GM18505 (cell line): ENCODE measurements around the gene CTIF.

ENCODE experiments used
- ATAC-seq: cut with Tn5 transposase; IDR thresholded peaks from one replicate; pipeline ENCODE4 v1.9.1; 2021; ENCODE audit not compliant: unreplicated experiment
- POLR2A ChIP-seq: IDR thresholded peaks from 4 replicates; pipeline ENCODE4 v1.6.1; 2011; ENCODE audit warnings: borderline replicate concordance; ENCODE audit not compliant: insufficient read depth, insufficient read length; ENCODE audit errors: extremely low read depth

Gene CTIF

GRCh38 chr18:48837676-48838075 is 298.8 kb downstream of the CTIF start:
- no peak for TF ChIP-seq POLR2A
- ATAC-seq = no peak

GRCh38 chr18:48838166-48838775 is 299.4 kb downstream of the CTIF start:
- no peak for TF ChIP-seq POLR2A
- ATAC-seq = no peak

GRCh38 chr18:48838921-48839818 is 300.3 kb downstream of the CTIF start:
- TF ChIP-seq POLR2A = no peak
- no peak for ATAC-seq

GRCh38 chr18:48839819-48840490 is 301.1 kb downstream of the CTIF start:
- no peak for ATAC-seq
- no peak for TF ChIP-seq POLR2A

- no peak for ATAC-seq
- TF ChIP-seq POLR2A = no peak
These were observed 301.7 kb downstream of the CTIF start for GRCh38 chr18:48840491-48840877.

GRCh38 chr18:48841381-48842258 is 302.8 kb downstream of the CTIF start:
- ATAC-seq = no peak
- TF ChIP-seq POLR2A = no peak

GRCh38 chr18:48842259-48843061 is 303.6 kb downstream of the CTIF start:
- ATAC-seq = no peak
- TF ChIP-seq POLR2A = no peak

- no peak for ATAC-seq
- no peak for TF ChIP-seq POLR2A
These were observed 304.3 kb downstream of the CTIF start for GRCh38 chr18:48843162-48843561.

GRCh38 chr18:48843596-48843995 is 304.8 kb downstream of the CTIF start:
- TF ChIP-seq POLR2A = no peak
- ATAC-seq = no peak

GRCh38 chr18:48844271-48844670 is 305.4 kb downstream of the CTIF start:
- no peak for ATAC-seq
- TF ChIP-seq POLR2A = no peak

- ATAC-seq = no peak
These were observed 306.3 kb downstream of the CTIF start for GRCh38 chr18:48845174-48845573.

GRCh38 chr18:48846423-48846932 is 307.6 kb downstream of the CTIF start:
- no peak for ATAC-seq
- TF ChIP-seq POLR2A = no peak

More at GRCh38 chr18:48845174-48845573, 306.3 kb downstream of the CTIF start:
- no peak for TF ChIP-seq POLR2A
